Measurements from ENCODE around the gene ZNF296. TPM values are rescaled to one million over a fixed set of nuclear protein-coding genes. Genes with fewer than 3 reads are reported as not detected.
A peak's percentile ranks its signal among the peaks of the same experiment; 100 is the strongest.

The ZNF296 gene
- total RNA-seq, 2 experiments from 2014 or later: 2.0 to 2.4 TPM

DNA sequence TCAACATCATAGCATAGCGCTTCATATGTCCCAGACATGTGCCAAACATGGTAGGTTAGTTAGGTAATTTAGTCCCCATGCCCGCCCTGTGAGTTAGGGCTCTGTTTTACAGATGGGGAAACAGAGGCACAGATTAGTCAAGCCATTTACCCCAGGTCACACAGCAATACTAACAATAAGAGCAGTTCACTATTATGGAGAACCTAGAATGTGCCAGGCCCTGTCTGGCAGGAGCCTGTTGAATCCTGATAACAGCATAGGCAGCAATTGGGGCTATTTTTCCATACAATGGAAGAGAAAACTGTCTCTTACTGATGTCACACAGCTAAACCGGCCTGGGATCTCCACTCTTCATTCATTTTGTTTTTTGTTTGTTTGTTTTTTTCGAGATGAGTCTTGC, 10.2 kb upstream of the ZNF296 start:
- TF ChIP-seq, protein P1, sequence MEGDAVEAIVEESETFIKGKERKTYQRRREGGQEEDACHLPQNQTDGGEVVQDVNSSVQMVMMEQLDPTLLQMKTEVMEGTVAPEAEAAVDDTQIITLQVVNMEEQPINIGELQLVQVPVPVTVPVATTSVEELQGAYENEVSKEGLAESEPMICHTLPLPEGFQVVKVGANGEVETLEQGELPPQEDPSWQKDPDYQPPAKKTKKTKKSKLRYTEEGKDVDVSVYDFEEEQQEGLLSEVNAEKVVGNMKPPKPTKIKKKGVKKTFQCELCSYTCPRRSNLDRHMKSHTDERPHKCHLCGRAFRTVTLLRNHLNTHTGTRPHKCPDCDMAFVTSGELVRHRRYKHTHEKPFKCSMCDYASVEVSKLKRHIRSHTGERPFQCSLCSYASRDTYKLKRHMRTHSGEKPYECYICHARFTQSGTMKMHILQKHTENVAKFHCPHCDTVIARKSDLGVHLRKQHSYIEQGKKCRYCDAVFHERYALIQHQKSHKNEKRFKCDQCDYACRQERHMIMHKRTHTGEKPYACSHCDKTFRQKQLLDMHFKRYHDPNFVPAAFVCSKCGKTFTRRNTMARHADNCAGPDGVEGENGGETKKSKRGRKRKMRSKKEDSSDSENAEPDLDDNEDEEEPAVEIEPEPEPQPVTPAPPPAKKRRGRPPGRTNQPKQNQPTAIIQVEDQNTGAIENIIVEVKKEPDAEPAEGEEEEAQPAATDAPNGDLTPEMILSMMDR (IDR thresholded peaks at IDR 0.05): no peak
- no peak for DNase-seq
- Histone ChIP-seq H3K4me3 (ENCODE audit: low read length) (no peak overlapping the region), H3K27ac (ENCODE audit: low read depth in 1 of 2, low read length in 2 of 2) (no peak overlapping the region), H3K27me3 (ENCODE audit: control insufficient read depth in 1 of 2, insufficient read depth in 2 of 2, low read length in 2 of 2) (no peaks in the 10 kb centered on the region), H3K36me3 (ENCODE audit: insufficient read depth, low read length) (peaks cover 28% of the 10 kb centered on the region), H3K4me1 (ENCODE audit: insufficient read depth, low read length) (peaks cover 44% of the 10 kb centered on the region), H3K9me3 (ENCODE audit: control insufficient read depth in 1 of 2, insufficient read depth in 1 of 2, low read length in 2 of 2) (no peaks in the 10 kb centered on the region)
- intact Hi-C loops (cut with DNase I, micrococcal nuclease): loop anchor here in 1 of 2 experiments (10.0 kb wide), 1 partner anchor 908 kb away; the partner anchor contains the start of gene CCDC61
- no peaks in the 10 kb centered on the region for H3K9me3 Mint-ChIP-seq
- peaks cover 31% of the 10 kb centered on the region for H3K36me3 Mint-ChIP-seq (ENCODE audit: low read depth)
- ChIA-PET CTCF (no interaction called here), POLR2A (no interaction called here)
- no peaks in the 10 kb centered on the region for H3K27me3 Mint-ChIP-seq
- H3K4me1 Mint-ChIP-seq (ENCODE audit: low read depth): peaks cover 27% of the 10 kb centered on the region
- no peak for ATAC-seq (ENCODE audit: poor library complexity)
- H3K4me3 Mint-ChIP-seq: no peak overlapping the region
- H3K27ac Mint-ChIP-seq: no peak overlapping the region

DNA sequence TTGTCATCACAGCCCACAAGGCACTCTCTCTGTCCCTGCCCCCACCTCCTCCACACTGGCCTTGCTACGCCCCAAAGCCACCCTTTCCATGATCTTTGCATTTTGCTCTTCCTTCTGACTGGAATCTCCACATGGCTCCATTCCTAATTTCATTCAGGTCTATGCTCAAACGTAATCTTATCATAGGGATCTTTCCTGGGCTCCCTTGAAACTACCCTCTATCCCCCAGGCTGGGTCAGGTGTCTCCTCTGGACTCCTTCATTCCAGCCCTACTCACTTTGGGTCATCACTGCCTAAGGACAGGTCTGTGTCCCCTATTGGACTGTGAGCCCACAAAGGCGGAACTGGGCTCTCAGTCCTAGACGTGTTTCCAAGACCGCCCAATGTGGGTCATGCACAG, 5.9 kb upstream of the ZNF296 start:
- peaks cover 37% of the 10 kb centered on the region for H3K4me1 Mint-ChIP-seq (ENCODE audit: low read depth)
- no peak overlapping the region for H3K27ac ChIP-seq (ENCODE audit: low read depth in 1 of 2, low read length in 2 of 2)
- H3K9me3 Mint-ChIP-seq: no peaks in the 10 kb centered on the region
- H3K4me1 ChIP-seq (ENCODE audit: insufficient read depth, low read length): peaks cover 40% of the 10 kb centered on the region
- DNase-seq: no peak
- no peaks in the 10 kb centered on the region for H3K9me3 ChIP-seq (ENCODE audit: control insufficient read depth in 1 of 2, insufficient read depth in 1 of 2, low read length in 2 of 2)
- H3K36me3 ChIP-seq (ENCODE audit: insufficient read depth, low read length): peaks cover 9% of the 10 kb centered on the region
- intact Hi-C loops (cut with DNase I, micrococcal nuclease): loop anchor here in 1 of 2 experiments (10.0 kb wide), 1 partner anchor 913 kb away; the partner anchor contains the start of gene CCDC61
- ChIA-PET CTCF (no interaction called here), POLR2A (no interaction called here)
- peak overlapping the region; percentile 68 for H3K4me3 Mint-ChIP-seq
- no peak for ATAC-seq (ENCODE audit: poor library complexity)
- no peak overlapping the region for H3K4me3 ChIP-seq (ENCODE audit: low read length)
- H3K36me3 Mint-ChIP-seq (ENCODE audit: low read depth): peaks cover 29% of the 10 kb centered on the region
- no peaks in the 10 kb centered on the region for H3K27me3 ChIP-seq (ENCODE audit: control insufficient read depth in 1 of 2, insufficient read depth in 2 of 2, low read length in 2 of 2)
- H3K27me3 Mint-ChIP-seq: no peaks in the 10 kb centered on the region
- TF ChIP-seq, protein P1 (IDR thresholded peaks at IDR 0.05): no peak
- peak overlapping the region; percentile 31 for H3K27ac Mint-ChIP-seq

DNA sequence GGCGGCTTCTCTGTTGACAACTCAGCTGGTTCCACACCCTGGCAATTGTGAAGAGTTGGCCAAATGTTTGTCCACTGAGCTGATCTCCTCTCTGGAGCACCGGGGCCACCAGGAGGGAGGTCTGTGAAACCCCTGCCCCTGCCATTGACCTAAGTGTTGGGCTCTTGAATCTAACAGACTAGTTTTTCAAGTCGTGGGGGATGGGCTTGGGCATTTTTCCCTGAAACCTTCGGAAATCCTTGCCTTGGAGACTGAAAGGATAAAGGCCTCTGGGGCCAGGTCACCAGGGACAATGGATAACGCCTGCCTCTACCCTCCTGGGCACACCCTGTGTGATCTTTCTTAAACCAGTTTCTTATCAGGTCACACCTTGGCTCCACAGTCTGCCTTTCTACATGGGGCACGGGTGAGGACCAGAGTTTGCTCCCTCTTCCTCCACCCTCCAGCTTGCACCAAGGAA, 3.7 kb upstream of the ZNF296 start:
- Histone ChIP-seq H3K4me3 (ENCODE audit: low read length) (peak overlapping the region; percentile 93), H3K4me1 (ENCODE audit: insufficient read depth, low read length) (peaks cover 60% of the 10 kb centered on the region), H3K36me3 (ENCODE audit: insufficient read depth, low read length) (peaks cover 9% of the 10 kb centered on the region), H3K27me3 (ENCODE audit: control insufficient read depth in 1 of 2, insufficient read depth in 2 of 2, low read length in 2 of 2) (no peaks in the 10 kb centered on the region), H3K9me3 (ENCODE audit: control insufficient read depth in 1 of 2, insufficient read depth in 1 of 2, low read length in 2 of 2) (no peaks in the 10 kb centered on the region), H3K27ac (ENCODE audit: low read depth in 1 of 2, low read length in 2 of 2) (peak overlapping the region in 1 of 2 donors; percentile 41)
- Mint-ChIP-seq H3K4me3 (peak overlapping the region; percentile 93), H3K27me3 (no peaks in the 10 kb centered on the region), H3K36me3 (ENCODE audit: low read depth) (peaks cover 18% of the 10 kb centered on the region), H3K9me3 (no peaks in the 10 kb centered on the region), H3K27ac (peak overlapping the region; percentile 79), H3K4me1 (ENCODE audit: low read depth) (peaks cover 45% of the 10 kb centered on the region)
- TF ChIP-seq, protein P1 (IDR thresholded peaks at IDR 0.05): no peak
- DNase-seq: peak in 1 of 14 experiments; percentile 24
- intact Hi-C loops (cut with DNase I, micrococcal nuclease): loop anchor here (1.0 to 10.0 kb wide), 4 partner anchors 13 to 915 kb away; partner anchors contain the start of genes CCDC61 (in 1 of the 2), CLASRP (in 1 of the 2) and PPP1R37 (in 1 of the 2)
- POLR2A ChIA-PET: interaction anchor here (0.7 to 4.0 kb wide), 4 partner anchors 12 to 180 kb away, joined by 3 to 49 read pairs (median 4); partner anchors contain the start of genes BLOC1S3, PPP1R37 and TRAPPC6A
- CTCF ChIA-PET: interaction anchor here (1.0 to 2.4 kb wide), 3 partner anchors 12 to 45 kb away, joined by 3 to 15 read pairs (median 5); partner anchors contain the start of gene PPP1R37
- no peak for ATAC-seq (ENCODE audit: poor library complexity)
